GM23338 (cell line): Measurements from ENCODE around the gene IGLL5. TPM values are rescaled to one million over a fixed set of nuclear protein-coding genes. Genes with fewer than 3 reads are reported as not detected.

Experiments
- ATAC-seq: fragments of 200-7000 bp; cut with Tn5 transposase; 3 replicates; pipeline ENCODE4 v1.9.1; 2020
- DNase-seq: peaks from one replicate; pipeline ENCODE4 v3.0.0-alpha.2; 2015; ENCODE audit warnings: low spot score
- H2AFZ ChIP-seq: fragments of 200-600 bp; sonication (generic); 2 replicates; pipeline ENCODE4 v1.8.0; 2016; ENCODE audit warnings: antibody characterized with exemption, mild to moderate bottlenecking, moderate library complexity
- H3F3A ChIP-seq: fragments of 200-600 bp; sonication (generic); replicated peaks from 2 replicates; pipeline ENCODE4 v1.8.0; 2017; ENCODE audit warnings: antibody characterized with exemption, mixed run types, low read depth
- H3K27ac ChIP-seq: fragments of 200-600 bp; sonication (generic); 2 replicates; pipeline ENCODE4 v1.6.1; 2016; ENCODE audit warnings: low read depth
- H3K27me3 ChIP-seq: fragments of 200-600 bp; sonication (generic); 2 replicates; pipeline ENCODE4 v1.8.0; 2016; ENCODE audit warnings: mild to moderate bottlenecking, mixed run types, moderate library complexity; ENCODE audit not compliant: insufficient read depth
- H3K36me3 ChIP-seq: fragments of 200-600 bp; sonication (generic); 2 replicates; pipeline ENCODE4 v1.8.0; 2016; ENCODE audit warnings: mild to moderate bottlenecking; ENCODE audit not compliant: insufficient read depth
- H3K4me1 ChIP-seq: fragments of 200-600 bp; sonication (generic); 2 replicates; pipeline ENCODE4 v1.8.0; 2016; ENCODE audit warnings: mild to moderate bottlenecking, moderate library complexity; ENCODE audit not compliant: insufficient read depth
- H3K4me2 ChIP-seq: fragments of 200-600 bp; sonication (generic); 2 replicates; pipeline ENCODE4 v1.7.1; 2017; ENCODE audit warnings: mixed run types
- H3K4me3 ChIP-seq: fragments of 200-600 bp; sonication (generic); 2 replicates; pipeline ENCODE4 v1.6.1; 2016; ENCODE audit warnings: mixed run types
- H3K79me2 ChIP-seq: fragments of 200-600 bp; sonication (generic); replicated peaks from 2 replicates; pipeline ENCODE4 v1.8.0; 2017; ENCODE audit warnings: mild to moderate bottlenecking; ENCODE audit not compliant: insufficient read depth
- H3K9me2 ChIP-seq: fragments of 200-600 bp; sonication (generic); 2 replicates; pipeline ENCODE4 v1.8.0; 2017; ENCODE audit not compliant: insufficient read depth
- H4K20me1 ChIP-seq: fragments of 200-600 bp; sonication (generic); replicated peaks from 2 replicates; pipeline ENCODE4 v1.8.0; 2017; ENCODE audit warnings: mild to moderate bottlenecking; ENCODE audit not compliant: insufficient read depth
- H3K27ac Mint-ChIP-seq: 2 replicates; pipeline ENCODE4 v1.8.0; 2020; ENCODE audit warnings: inconsistent platforms, mild to moderate bottlenecking, moderate library complexity, mixed read lengths
- H3K27me3 Mint-ChIP-seq: 3 replicates; pipeline ENCODE4 v1.8.0; 2022; ENCODE audit warnings: low read depth, mild to moderate bottlenecking, moderate library complexity, mixed read lengths, inconsistent platforms; ENCODE audit not compliant: insufficient read depth, poor library complexity
- H3K36me3 Mint-ChIP-seq: 3 replicates; pipeline ENCODE4 v1.8.0; 2021; ENCODE audit warnings: low read depth, mild to moderate bottlenecking, inconsistent platforms, moderate library complexity, mixed read lengths
- H3K4me1 Mint-ChIP-seq: 3 replicates; pipeline ENCODE4 v1.8.0; 2020; ENCODE audit warnings: mild to moderate bottlenecking, inconsistent platforms, mixed read lengths
- H3K4me3 Mint-ChIP-seq: 3 replicates; pipeline ENCODE4 v1.8.0; 2021; ENCODE audit warnings: moderate library complexity, mild to moderate bottlenecking, inconsistent platforms, mixed read lengths
- H3K9me3 Mint-ChIP-seq: 3 replicates; pipeline ENCODE4 v1.8.0; 2020; ENCODE audit warnings: moderate library complexity, mild to moderate bottlenecking, inconsistent platforms, mixed read lengths
- CREB1 ChIP-seq: fragments of 250-450 bp; sonication (Bioruptor Pico); IDR thresholded peaks from 2 replicates; pipeline ENCODE4 v1.5.0; 2020; ENCODE audit warnings: low read depth, mild to moderate bottlenecking, moderate library complexity
- CTCF ChIP-seq, 2 experiments: fragments of 200-600 bp in 1 of 2; sonication (generic) in 1 of 2; conservative IDR thresholded peaks; 2 replicates each; pipeline versions ENCODE4 v1.5.1 to v1.6.1; 2016 to 2017; ENCODE audit warnings: antibody characterized with exemption in 2 of 2, low read depth in 2 of 2, mild to moderate bottlenecking in 2 of 2, moderate library complexity in 1 of 2
- ETS1 ChIP-seq: IDR thresholded peaks from 2 replicates; pipeline ENCODE4 v1.6.1; 2016; ENCODE audit warnings: antibody characterized with exemption
- EZH2phosphoT487 ChIP-seq: fragments of 200-600 bp; sonication (generic); IDR thresholded peaks from one replicate; pipeline ENCODE4 v1.8.1; 2018; ENCODE audit warnings: antibody characterized with exemption; ENCODE audit not compliant: unreplicated experiment
- JUNB ChIP-seq: IDR thresholded peaks from one replicate; pipeline ENCODE4 v1.6.1; 2016; ENCODE audit warnings: antibody characterized with exemption; ENCODE audit not compliant: unreplicated experiment
- NANOG ChIP-seq: IDR thresholded peaks from 2 replicates; pipeline ENCODE4 v1.6.1; 2016; ENCODE audit warnings: antibody characterized with exemption, borderline replicate concordance
- POLR2AphosphoS5 ChIP-seq: IDR thresholded peaks from 2 replicates; pipeline ENCODE4 v1.6.1; 2016; ENCODE audit warnings: antibody characterized with exemption, low read depth
- REST ChIP-seq: IDR thresholded peaks from one replicate; pipeline ENCODE4 v1.6.1; 2018; ENCODE audit warnings: antibody characterized with exemption; ENCODE audit not compliant: unreplicated experiment
- ZNF331 ChIP-seq: fragments of 250-450 bp; sonication (Bioruptor Pico); IDR thresholded peaks from 2 replicates; pipeline ENCODE4 v1.5.0; 2020; ENCODE audit warnings: low read depth, mild to moderate bottlenecking, moderate library complexity
- polyA plus RNA-seq: library from polyadenylated mRNA; unstranded; fragments of >200 nt; fragmentation: Nextera tagmentation; extraction: Ambion mirVana; gene quantifications from 2 replicates; pipeline ENCODE4 v1.2.1, GENCODE V29; 2016
- total RNA-seq: library from RNA; depleted of rRNA; stranded (reverse); fragments of >200 nt; shearing (Covaris generic); gene quantifications from 2 replicates; pipeline ENCODE4 v1.2.3, GENCODE V29; 2014

IGLL5 gene
- total and polyA plus RNA-seq, 2 experiments from 2014 or later: not detected

- no peak for DNase-seq
- peaks cover 3% of the 10 kb centered on the region; the same call in 1 of the 3 replicates for H3K9me3 Mint-ChIP-seq
- TF ChIP-seq NANOG (no peak), CTCF (conservative IDR thresholded peaks at IDR 0.05; ENCODE audit: low read depth in 2 of 2) (no peak), REST (no peak), CREB1 (no peak), ETS1 (no peak), ZNF331 (CRISPR knock-in tag) (no peak), POLR2AphosphoS5 (no peak), EZH2phosphoT487 (no peak)
These were observed 28.8 kb downstream of the IGLL5 start for GRCh38 chr22:22916215-22916951.

GRCh38 chr22:22916952-22917290, 29.3 kb downstream of the IGLL5 start:
- H3K27me3 ChIP-seq: peaks cover 78% of the 10 kb centered on the region
- peaks cover 47% of the 10 kb centered on the region for H3K27me3 Mint-ChIP-seq
- TF ChIP-seq JUNB (no peak), NANOG (no peak), EZH2phosphoT487 (no peak), ZNF331 (CRISPR knock-in tag) (no peak)

More at GRCh38 chr22:22916215-22916951, 28.8 kb downstream of the IGLL5 start:
- no peaks in the 10 kb centered on the region for H3F3A ChIP-seq
- 0 out of 2 replicates have a peak, but pooled peaks cover 2% of the 10 kb centered on the region for H3K9me2 ChIP-seq
- H2AFZ ChIP-seq: no peak overlapping the region
- H3K27me3 ChIP-seq: peaks cover 79% of the 10 kb centered on the region
- no peak overlapping the region for H3K27ac ChIP-seq
- no peaks in the 10 kb centered on the region for H4K20me1 ChIP-seq
- peaks cover 47% of the 10 kb centered on the region for H3K27me3 Mint-ChIP-seq
- H3K36me3 ChIP-seq: no peaks in the 10 kb centered on the region
- H3K27ac Mint-ChIP-seq: no peak overlapping the region
- H3K4me1 ChIP-seq: no peaks in the 10 kb centered on the region
- H3K79me2 ChIP-seq: no peaks in the 10 kb centered on the region
- no peaks in the 10 kb centered on the region; the same call in 2 of the 3 replicates for H3K4me1 Mint-ChIP-seq
- no peak overlapping the region for H3K4me3 Mint-ChIP-seq
- no peak overlapping the region for H3K4me2 ChIP-seq
- no peaks in the 10 kb centered on the region for H3K36me3 Mint-ChIP-seq
- ATAC-seq: no peak
- no peak overlapping the region for H3K4me3 ChIP-seq

More at GRCh38 chr22:22916952-22917290, 29.3 kb downstream of the IGLL5 start:
- Histone ChIP-seq H3F3A (no peaks in the 10 kb centered on the region), H3K4me3 (no peak overlapping the region), H4K20me1 (no peaks in the 10 kb centered on the region), H3K4me1 (no peaks in the 10 kb centered on the region), H3K79me2 (no peaks in the 10 kb centered on the region), H3K36me3 (no peaks in the 10 kb centered on the region), H2AFZ (no peak overlapping the region), H3K27ac (no peak overlapping the region), H3K4me2 (no peak overlapping the region), H3K9me2 (0 out of 2 replicates have a peak, but pooled peaks cover 2% of the 10 kb centered on the region)
- Mint-ChIP-seq H3K36me3 (no peaks in the 10 kb centered on the region), H3K27ac (no peak overlapping the region), H3K4me1 (no peaks in the 10 kb centered on the region; the same call in 2 of the 3 replicates), H3K4me3 (no peak overlapping the region), H3K9me3 (peaks cover 3% of the 10 kb centered on the region; the same call in 1 of the 3 replicates)
- DNase-seq (no peak), ATAC-seq (no peak)
